Measurements from ENCODE around the gene PTRHD1.
A peak's percentile ranks its signal among the peaks of the same experiment; 100 is the strongest.

PTRHD1 gene

GRCh38 chr2:24832931-24833701 is 39.9 kb upstream of the PTRHD1 start:
- H3K4me1 Mint-ChIP-seq (ENCODE audit: low read depth), result no peaks in the 10 kb centered on the region
- no peak overlapping the region for H3K27ac Mint-ChIP-seq

DNA sequence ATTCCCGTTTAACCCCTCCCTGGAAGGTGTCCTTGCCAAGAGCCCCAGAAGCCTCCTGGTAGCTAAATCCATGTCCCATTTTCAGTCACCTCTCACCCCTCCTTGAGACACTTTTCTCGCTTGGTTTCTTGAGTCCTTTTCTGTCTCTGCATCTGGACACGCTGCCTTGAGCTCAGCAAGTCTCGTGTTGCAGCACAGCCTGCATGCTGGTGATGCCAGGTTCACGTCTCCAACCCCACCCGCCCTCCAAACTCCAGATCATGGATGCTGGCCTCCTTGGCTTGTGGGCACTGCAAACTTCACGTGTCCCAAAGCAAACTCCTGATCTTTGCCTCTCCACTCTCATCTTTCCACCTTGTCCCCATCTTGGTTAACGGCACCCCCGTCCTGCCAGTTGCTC is 39.3 kb upstream of the PTRHD1 start:
- no peak overlapping the region for H3K27ac Mint-ChIP-seq
- H3K27me3 Mint-ChIP-seq (ENCODE audit: low read depth), result no peaks in the 10 kb centered on the region
- peaks cover 2% of the 10 kb centered on the region for H3K36me3 Mint-ChIP-seq (ENCODE audit: low read depth)
- no peak overlapping the region for H3K4me3 Mint-ChIP-seq
- no peaks in the 10 kb centered on the region for H3K9me3 Mint-ChIP-seq
- H3K4me1 Mint-ChIP-seq (ENCODE audit: low read depth), result no peaks in the 10 kb centered on the region

More at GRCh38 chr2:24832931-24833701, 39.9 kb upstream of the PTRHD1 start:
- Mint-ChIP-seq H3K9me3 (no peaks in the 10 kb centered on the region), H3K27me3 (ENCODE audit: low read depth) (no peaks in the 10 kb centered on the region), H3K36me3 (ENCODE audit: low read depth) (no peaks in the 10 kb centered on the region), H3K4me3 (no peak overlapping the region)

DNA sequence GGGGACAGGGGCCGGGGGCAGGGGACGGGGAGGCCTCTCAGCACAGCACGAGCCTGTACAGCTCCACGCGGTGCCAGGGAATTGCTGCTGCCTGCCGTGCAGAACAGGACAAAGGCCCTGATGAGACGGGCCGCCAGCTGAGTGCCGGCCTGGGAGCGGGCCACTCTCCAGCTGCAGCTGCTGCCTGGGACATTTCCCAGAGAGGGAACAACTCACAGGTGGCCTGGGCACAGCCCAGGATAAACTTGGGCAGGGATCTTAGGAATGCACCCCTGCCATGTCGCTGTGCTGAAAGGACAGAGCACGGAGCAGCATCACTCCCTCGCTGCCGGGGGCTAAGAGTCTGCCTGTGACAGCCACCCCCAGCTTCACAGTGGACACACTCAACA is 38.9 kb upstream of the PTRHD1 start:
- H3K4me3 Mint-ChIP-seq, result no peak overlapping the region
- H3K27ac Mint-ChIP-seq, result no peak overlapping the region
- peaks cover 2% of the 10 kb centered on the region for H3K4me1 Mint-ChIP-seq (ENCODE audit: low read depth)

DNA sequence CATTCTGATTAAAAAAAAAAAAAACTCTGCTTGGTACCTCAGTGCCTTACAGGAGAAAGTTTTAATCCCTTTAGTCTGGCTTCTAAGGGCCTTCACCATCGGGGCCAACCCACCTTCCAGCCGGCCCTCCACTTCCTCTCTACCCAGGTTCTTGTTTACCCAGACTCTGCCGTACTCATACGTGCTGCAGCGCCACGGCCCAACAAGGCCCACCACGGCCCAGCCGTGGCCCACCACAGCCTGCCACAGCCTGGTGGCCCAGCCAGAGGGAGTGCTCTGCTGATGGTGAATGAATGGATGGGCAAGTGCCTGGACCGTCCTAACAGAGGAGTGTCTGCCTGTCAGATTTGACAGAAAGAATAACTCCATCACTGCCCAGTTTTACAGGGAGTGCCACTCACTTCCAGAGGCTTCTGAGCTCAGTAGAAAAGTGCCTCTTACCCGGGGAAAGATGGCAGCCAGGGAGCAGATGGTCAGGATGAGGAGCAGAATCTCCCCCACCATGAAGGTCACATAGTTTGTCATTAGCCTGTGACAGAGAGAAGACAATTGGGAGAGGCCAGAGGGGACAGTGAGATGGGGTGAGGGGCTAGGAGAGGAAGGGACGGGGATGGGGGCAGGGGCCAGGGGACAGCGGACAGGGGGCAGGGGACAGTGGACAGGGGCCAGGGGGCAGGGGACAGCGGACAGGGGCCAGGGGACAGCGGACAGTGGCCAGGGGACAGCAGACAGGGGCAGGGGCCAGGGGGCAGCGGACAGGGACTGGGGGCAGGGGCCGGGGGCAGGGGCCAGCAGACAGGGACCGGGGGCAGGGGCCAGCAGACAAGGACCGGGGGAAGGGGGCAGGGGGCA is 38.3 kb upstream of the PTRHD1 start:
- Mint-ChIP-seq H3K27ac (no peak overlapping the region), H3K4me1 (ENCODE audit: low read depth) (peaks cover 6% of the 10 kb centered on the region), H3K36me3 (ENCODE audit: low read depth) (peaks cover 2% of the 10 kb centered on the region), H3K27me3 (ENCODE audit: low read depth) (no peaks in the 10 kb centered on the region), H3K9me3 (no peaks in the 10 kb centered on the region), H3K4me3 (no peak overlapping the region)

More for the DNA sequence above, 38.9 kb upstream of the PTRHD1 start:
- peaks cover 2% of the 10 kb centered on the region for H3K36me3 Mint-ChIP-seq (ENCODE audit: low read depth)
- H3K27me3 Mint-ChIP-seq (ENCODE audit: low read depth), result no peaks in the 10 kb centered on the region
- H3K9me3 Mint-ChIP-seq, result no peaks in the 10 kb centered on the region

DNA sequence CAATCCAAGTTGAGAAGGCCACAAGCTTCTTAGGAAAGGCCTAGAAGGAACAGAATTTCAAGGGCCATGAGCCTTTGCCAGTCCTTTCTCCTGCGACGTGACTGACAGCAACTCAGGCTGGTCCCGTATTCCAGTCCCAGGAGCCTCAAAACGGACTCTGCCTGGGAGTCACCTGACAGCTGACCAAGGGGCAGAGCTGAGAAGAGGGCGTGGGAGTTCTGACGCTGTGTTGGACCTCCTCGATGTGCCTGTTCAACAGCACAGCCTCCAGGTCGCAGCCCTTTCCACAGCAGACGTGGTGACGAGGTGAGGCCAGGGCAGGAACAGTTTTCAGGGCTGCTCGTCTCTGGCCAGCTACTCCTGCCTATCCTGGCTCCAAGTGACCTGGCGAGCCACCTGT is 37.6 kb upstream of the PTRHD1 start:
- peaks cover 2% of the 10 kb centered on the region for H3K36me3 Mint-ChIP-seq (ENCODE audit: low read depth)

GRCh38 chr2:24830351-24830750 is 37.2 kb upstream of the PTRHD1 start:
- Mint-ChIP-seq H3K4me1 (ENCODE audit: low read depth) (peaks cover 16% of the 10 kb centered on the region), H3K27ac (no peak overlapping the region), H3K36me3 (ENCODE audit: low read depth) (peaks cover 5% of the 10 kb centered on the region), H3K27me3 (ENCODE audit: low read depth) (no peaks in the 10 kb centered on the region), H3K9me3 (no peaks in the 10 kb centered on the region), H3K4me3 (no peak overlapping the region)

More for the DNA sequence above, 37.6 kb upstream of the PTRHD1 start:
- Mint-ChIP-seq H3K4me3 (no peak overlapping the region), H3K9me3 (no peaks in the 10 kb centered on the region), H3K27ac (no peak overlapping the region), H3K4me1 (ENCODE audit: low read depth) (peaks cover 13% of the 10 kb centered on the region), H3K27me3 (ENCODE audit: low read depth) (no peaks in the 10 kb centered on the region)

DNA sequence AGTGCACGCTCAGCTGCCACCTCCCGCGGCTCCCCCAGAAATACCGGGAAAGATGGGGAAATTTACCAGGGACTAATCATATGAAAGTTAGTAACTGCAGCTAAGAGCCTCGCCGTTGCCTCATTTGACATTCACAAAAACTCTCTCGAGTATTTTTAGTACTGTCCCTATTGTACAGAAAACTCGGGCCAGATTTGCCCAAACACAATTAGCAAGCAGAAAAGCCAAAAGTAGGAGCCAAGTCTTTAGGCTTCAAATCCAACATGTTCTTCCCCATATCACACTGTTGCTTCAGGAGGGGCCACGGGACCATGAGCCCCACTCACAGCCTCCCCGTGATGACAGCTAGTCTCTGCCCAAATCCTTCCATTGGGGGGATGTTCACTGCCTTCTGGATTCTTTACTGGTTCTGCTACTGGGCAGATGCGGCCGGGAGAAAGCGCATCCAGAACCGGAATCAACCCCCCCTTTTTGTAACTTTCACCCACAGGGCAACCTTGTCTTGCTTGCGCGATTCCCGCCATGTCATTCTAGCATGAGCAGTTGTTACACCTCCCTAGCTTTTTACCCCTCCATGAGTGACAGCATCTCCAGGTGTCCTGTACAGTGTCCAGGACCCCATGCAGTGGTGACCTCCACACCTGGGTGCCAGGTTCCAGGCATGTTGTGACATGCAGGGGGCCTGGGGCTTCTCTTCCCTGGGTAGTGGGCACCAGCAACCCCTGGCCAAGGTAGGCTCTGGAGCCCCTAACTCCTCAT is 35.2 kb upstream of the PTRHD1 start:
- Mint-ChIP-seq H3K27me3 (ENCODE audit: low read depth) (no peaks in the 10 kb centered on the region), H3K4me3 (no peak overlapping the region), H3K36me3 (ENCODE audit: low read depth) (peaks cover 9% of the 10 kb centered on the region), H3K27ac (no peak overlapping the region), H3K4me1 (ENCODE audit: low read depth) (peaks cover 16% of the 10 kb centered on the region), H3K9me3 (no peaks in the 10 kb centered on the region)

DNA sequence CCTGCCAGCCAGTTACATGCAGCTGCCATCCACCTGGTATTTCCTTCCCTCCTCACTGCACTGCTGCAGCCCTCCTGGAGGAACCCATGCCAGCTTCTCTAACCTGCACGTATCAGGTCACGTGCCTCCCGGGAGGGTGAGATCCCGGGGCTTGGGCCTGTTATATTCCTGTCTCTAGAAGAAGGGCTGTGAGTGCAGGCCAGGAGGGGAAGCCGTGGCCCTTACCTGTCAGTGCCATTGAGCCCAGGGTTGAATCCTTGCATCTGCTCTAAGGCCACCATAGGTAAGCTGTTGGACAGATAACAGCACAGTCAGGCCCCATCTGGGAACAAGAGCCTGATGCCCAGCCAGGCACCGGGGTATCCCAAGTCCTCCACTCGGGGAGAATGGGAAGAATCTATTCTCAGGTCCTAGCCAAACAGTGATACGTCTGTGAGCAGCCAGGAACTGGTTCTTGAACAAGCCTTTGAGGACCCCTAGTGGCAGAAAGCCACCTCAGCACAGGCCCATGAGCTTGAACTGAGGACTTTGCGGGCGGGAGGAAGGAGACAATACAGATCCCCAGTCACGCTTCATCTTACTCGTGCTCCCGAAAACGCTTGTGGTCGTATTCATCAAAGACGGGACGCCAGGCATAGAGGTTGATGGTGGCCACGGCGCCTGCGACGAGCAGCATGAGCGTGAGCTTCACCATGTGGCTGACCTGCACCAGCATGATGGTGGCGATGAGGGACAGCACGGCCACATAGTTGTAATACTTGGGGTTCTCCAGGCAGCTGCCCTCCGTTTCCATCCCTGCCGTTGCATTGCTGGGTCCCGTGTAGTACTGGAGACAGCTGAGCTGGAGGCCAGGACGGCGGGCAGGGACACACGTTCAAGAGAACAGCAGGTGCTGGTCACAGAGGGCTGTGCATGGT is 34.4 kb upstream of the PTRHD1 start:
- H3K27me3 Mint-ChIP-seq (ENCODE audit: low read depth), result no peaks in the 10 kb centered on the region
- peaks cover 14% of the 10 kb centered on the region for H3K36me3 Mint-ChIP-seq (ENCODE audit: low read depth)
- H3K4me3 Mint-ChIP-seq, result no peak overlapping the region
- no peaks in the 10 kb centered on the region for H3K9me3 Mint-ChIP-seq
- peak overlapping the region; percentile 6 for H3K27ac Mint-ChIP-seq
- H3K4me1 Mint-ChIP-seq (ENCODE audit: low read depth), result peaks cover 16% of the 10 kb centered on the region

DNA sequence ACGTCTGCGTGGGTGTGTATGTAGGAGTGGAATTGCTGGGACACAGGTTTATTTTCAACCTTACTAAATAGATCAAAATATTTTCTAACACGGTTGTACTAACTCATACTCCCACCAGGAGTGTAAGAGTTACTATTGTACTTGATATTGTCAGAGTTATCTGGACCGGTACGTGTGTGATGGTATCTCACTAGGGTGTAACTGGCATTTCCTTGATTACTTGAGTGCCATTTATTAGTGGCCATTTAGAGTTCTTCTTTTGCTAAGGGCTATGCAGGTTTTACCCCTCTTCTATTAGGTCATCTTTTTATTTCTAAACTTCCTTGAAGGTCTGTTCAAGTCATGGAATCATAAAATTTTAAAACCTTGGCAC is 33.6 kb upstream of the PTRHD1 start:
- peaks cover 16% of the 10 kb centered on the region for H3K4me1 Mint-ChIP-seq (ENCODE audit: low read depth)
- no peaks in the 10 kb centered on the region for H3K27me3 Mint-ChIP-seq (ENCODE audit: low read depth)
- H3K27ac Mint-ChIP-seq, result peak overlapping the region; percentile 68
- peaks cover 14% of the 10 kb centered on the region for H3K36me3 Mint-ChIP-seq (ENCODE audit: low read depth)
- H3K4me3 Mint-ChIP-seq, result no peak overlapping the region
- H3K9me3 Mint-ChIP-seq, result no peaks in the 10 kb centered on the region

GRCh38 chr2:24825883-24826772 is 32.9 kb upstream of the PTRHD1 start:
- Mint-ChIP-seq H3K27ac (peak overlapping the region; percentile 68), H3K4me3 (no peak overlapping the region), H3K27me3 (ENCODE audit: low read depth) (no peaks in the 10 kb centered on the region), H3K36me3 (ENCODE audit: low read depth) (peaks cover 16% of the 10 kb centered on the region), H3K4me1 (ENCODE audit: low read depth) (peaks cover 16% of the 10 kb centered on the region), H3K9me3 (no peaks in the 10 kb centered on the region)

DNA sequence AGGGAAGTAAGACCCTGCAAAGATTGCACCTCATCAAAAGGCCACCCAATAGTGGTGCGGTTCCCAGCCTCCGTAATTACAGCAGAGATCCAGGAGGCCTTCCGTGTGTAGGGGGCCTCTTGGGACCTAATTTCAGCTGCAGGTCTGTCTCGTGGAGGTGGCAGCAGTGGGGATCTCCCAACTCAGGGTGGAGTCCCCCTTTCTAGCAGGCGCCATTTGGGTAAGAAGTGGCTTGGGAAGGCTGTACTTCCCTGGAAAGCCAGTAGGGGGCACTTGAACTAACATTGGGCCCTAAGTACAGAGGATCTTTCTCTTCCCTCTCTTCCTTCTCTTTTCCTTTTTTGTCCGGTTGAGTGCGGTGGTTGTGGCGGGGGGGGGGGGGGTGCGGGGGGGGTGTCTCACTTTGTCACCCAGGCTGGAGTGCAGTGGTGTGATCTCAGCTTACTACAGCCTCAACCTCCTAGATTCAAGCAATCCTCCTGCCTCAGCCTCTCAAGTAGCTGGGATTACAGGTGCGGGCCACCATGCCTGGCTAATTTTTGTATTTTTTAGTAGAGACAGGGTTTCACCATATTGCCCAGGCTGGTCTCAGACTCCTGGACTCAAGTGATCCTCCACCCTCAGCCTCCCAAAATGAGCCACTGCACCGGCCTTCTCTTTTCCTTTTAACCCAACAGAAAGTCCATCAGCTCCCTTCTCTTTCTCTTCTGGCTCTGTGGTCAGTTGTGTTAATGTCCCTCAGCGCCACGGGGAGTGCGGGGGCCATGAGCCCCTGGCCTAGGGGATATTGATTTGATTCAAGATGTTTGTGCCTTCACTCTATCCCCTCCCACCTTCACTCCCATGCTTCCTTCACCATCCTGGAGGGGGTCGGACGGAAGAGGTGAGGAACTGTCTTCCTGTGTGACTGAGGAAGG is 32.0 kb upstream of the PTRHD1 start:
- H3K4me1 Mint-ChIP-seq (ENCODE audit: low read depth), result peaks cover 16% of the 10 kb centered on the region
- peaks cover 22% of the 10 kb centered on the region for H3K36me3 Mint-ChIP-seq (ENCODE audit: low read depth)
- H3K4me3 Mint-ChIP-seq, result no peak overlapping the region

GRCh38 chr2:24824071-24824588 is 30.9 kb upstream of the PTRHD1 start:
- no peaks in the 10 kb centered on the region for H3K27me3 Mint-ChIP-seq (ENCODE audit: low read depth)
- H3K36me3 Mint-ChIP-seq (ENCODE audit: low read depth), result peaks cover 22% of the 10 kb centered on the region
- H3K4me1 Mint-ChIP-seq (ENCODE audit: low read depth), result peaks cover 16% of the 10 kb centered on the region
- H3K4me3 Mint-ChIP-seq, result no peak overlapping the region
- no peak overlapping the region for H3K27ac Mint-ChIP-seq
- H3K9me3 Mint-ChIP-seq, result no peaks in the 10 kb centered on the region

More for the DNA sequence above, 32.0 kb upstream of the PTRHD1 start:
- Mint-ChIP-seq H3K27me3 (ENCODE audit: low read depth) (no peaks in the 10 kb centered on the region), H3K27ac (peak overlapping the region; percentile 68), H3K9me3 (no peaks in the 10 kb centered on the region)

All from T-helper 1 cell treated with Interleukin-12 subunit alpha and Interleukin-12 subunit beta and Interleukin-4 antibody, amounts not matched to agents 30 μg/mL and 1 μg/mL, for 36 hours (primary cell).